ENCODE measurements around the gene ARMC12. TPM values are rescaled to one million over a fixed set of nuclear protein-coding genes. Genes with fewer than 3 reads are reported as not detected.

The ARMC12 gene
- total and polyA plus RNA-seq, 2 of the 13 experiments (the other 11 are each of a cell fraction or from before 2014, with no cell fraction given), result 1.3 TPM; not detected in 1

DNA sequence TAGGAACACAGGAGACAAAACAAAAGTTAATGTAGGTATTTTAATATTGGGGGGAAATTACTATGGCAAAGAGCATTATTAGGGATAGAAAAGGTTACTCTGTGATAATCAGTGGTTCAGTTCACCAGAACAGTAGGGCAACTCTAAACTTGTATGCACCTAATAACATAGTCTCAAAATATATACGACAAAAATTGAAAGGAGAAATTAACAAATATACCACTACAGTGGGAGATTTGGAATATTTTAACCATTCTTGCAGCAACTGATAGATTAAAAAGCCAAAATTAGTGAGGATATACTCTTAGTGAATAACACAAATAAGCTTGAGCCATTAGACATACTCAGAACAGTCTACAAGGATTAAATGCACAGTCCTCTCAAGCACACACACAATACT is 11.0 kb downstream of the ARMC12 start:
- intact Hi-C loops (cut with micrococcal nuclease; ENCODE audit: unreplicated experiment), result no loop called here
- Histone ChIP-seq H3K4me3 (replicated peaks in 1 of 3; ENCODE audit: insufficient read depth in 1 of 3, low read depth in 2 of 3, low read length in 3 of 3) (no peak overlapping the region), H3K9ac (ENCODE audit: insufficient read depth, low read depth, low read length) (no peak overlapping the region), H4K20me1 (ENCODE audit: insufficient read depth, low read length) (no peaks in the 10 kb centered on the region), H3K36me3 (replicated peaks in 1 of 2; ENCODE audit: control insufficient read depth in 1 of 2, insufficient read depth in 2 of 2, low read length in 2 of 2) (no peaks in the 10 kb centered on the region), H3K9me3 (ENCODE audit: low read length) (0 out of 2 replicates have a peak, but pooled peaks cover 4% of the 10 kb centered on the region), H3K79me2 (ENCODE audit: insufficient read depth, low read length) (no peaks in the 10 kb centered on the region), H2AFZ (ENCODE audit: low read length) (no peak overlapping the region), H3K4me2 (ENCODE audit: low read depth, low read length) (no peak overlapping the region), H3K4me1 (ENCODE audit: insufficient read depth, low read length) (peaks cover 14% of the 10 kb centered on the region), H3K27ac (ENCODE audit: extremely low read length, insufficient read depth, low read length) (no peak overlapping the region), H3K27me3 (ENCODE audit: control insufficient read depth in 1 of 2, insufficient read depth in 2 of 2, low read length in 2 of 2) (peaks cover 5 to 19% of the 10 kb centered on the region in 2 experiments; a peak in 4 of 5 replicates)
- FAIRE-seq (no peak), DNase-seq (ENCODE audit: low spot score) (no peak), ATAC-seq (no peak)
- CTCF ChIA-PET (ENCODE audit: low intra/inter-chr PET ratio, low total read pairs), result no interaction called here
- 91% methylated on average over 1 of the region's 1 CpG for WGBS (ENCODE audit: low lambda C conversion rate)
- BruUV-seq (replicated peaks), result no TSS peak
- in situ Hi-C loops (cut with HindIII; ENCODE audit: extremely low pct_ligation_motif_present, low pct_unique_long_range_greater_than_20kb), result no loop called here
- TF ChIP-seq YEATS2 (CRISPR knock-in tag; IDR thresholded peaks at IDR 0.05; ENCODE audit: borderline replicate concordance) (no peak), ATF7-NPFF (CRISPR knock-in tag; IDR thresholded peaks at IDR 0.05; ENCODE audit: low read depth) (no peak), ZNF670 (CRISPR knock-in tag; IDR thresholded peaks at IDR 0.05; ENCODE audit: borderline replicate concordance) (no peak), ZNF367 (CRISPR knock-in tag; IDR thresholded peaks at IDR 0.05; ENCODE audit: borderline replicate concordance) (no peak), ZNF747 (CRISPR knock-in tag; IDR thresholded peaks at IDR 0.05; ENCODE audit: borderline replicate concordance) (no peak), CHD4 (IDR thresholded peaks at IDR 0.05; ENCODE audit: borderline replicate concordance, low read length) (no peak), RBM39 (IDR thresholded peaks at IDR 0.05; ENCODE audit: low read depth, low read length, poor library complexity, severe bottlenecking) (no peak), TAF1 (CRISPR knock-in tag; IDR thresholded peaks at IDR 0.05) (no peak), ZNF841 (CRISPR knock-in tag; IDR thresholded peaks at IDR 0.05; ENCODE audit: borderline replicate concordance) (no peak)
- TF ChIP-seq, protein P1, sequence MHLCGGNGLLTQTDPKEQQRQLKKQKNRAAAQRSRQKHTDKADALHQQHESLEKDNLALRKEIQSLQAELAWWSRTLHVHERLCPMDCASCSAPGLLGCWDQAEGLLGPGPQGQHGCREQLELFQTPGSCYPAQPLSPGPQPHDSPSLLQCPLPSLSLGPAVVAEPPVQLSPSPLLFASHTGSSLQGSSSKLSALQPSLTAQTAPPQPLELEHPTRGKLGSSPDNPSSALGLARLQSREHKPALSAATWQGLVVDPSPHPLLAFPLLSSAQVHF (CRISPR knock-in tag; IDR thresholded peaks at IDR 0.05), result no peak
- TF ChIP-seq, protein P2, sequence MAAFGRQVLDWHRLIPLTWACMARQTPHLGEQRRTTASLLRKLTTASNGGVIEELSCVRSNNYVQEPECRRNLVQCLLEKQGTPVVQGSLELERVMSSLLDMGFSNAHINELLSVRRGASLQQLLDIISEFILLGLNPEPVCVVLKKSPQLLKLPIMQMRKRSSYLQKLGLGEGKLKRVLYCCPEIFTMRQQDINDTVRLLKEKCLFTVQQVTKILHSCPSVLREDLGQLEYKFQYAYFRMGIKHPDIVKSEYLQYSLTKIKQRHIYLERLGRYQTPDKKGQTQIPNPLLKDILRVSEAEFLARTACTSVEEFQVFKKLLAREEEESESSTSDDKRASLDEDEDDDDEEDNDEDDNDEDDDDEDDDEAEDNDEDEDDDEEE (CRISPR knock-in tag; IDR thresholded peaks at IDR 0.05), result no peak
- TF ChIP-seq, protein P3, sequence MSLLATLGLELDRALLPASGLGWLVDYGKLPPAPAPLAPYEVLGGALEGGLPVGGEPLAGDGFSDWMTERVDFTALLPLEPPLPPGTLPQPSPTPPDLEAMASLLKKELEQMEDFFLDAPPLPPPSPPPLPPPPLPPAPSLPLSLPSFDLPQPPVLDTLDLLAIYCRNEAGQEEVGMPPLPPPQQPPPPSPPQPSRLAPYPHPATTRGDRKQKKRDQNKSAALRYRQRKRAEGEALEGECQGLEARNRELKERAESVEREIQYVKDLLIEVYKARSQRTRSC (CRISPR knock-in tag; IDR thresholded peaks at IDR 0.05; ENCODE audit: low read depth), result no peak
- TF ChIP-seq, protein P4, sequence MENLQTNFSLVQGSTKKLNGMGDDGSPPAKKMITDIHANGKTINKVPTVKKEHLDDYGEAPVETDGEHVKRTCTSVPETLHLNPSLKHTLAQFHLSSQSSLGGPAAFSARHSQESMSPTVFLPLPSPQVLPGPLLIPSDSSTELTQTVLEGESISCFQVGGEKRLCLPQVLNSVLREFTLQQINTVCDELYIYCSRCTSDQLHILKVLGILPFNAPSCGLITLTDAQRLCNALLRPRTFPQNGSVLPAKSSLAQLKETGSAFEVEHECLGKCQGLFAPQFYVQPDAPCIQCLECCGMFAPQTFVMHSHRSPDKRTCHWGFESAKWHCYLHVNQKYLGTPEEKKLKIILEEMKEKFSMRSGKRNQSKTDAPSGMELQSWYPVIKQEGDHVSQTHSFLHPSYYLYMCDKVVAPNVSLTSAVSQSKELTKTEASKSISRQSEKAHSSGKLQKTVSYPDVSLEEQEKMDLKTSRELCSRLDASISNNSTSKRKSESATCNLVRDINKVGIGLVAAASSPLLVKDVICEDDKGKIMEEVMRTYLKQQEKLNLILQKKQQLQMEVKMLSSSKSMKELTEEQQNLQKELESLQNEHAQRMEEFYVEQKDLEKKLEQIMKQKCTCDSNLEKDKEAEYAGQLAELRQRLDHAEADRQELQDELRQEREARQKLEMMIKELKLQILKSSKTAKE (CRISPR knock-in tag; IDR thresholded peaks at IDR 0.05; ENCODE audit: borderline replicate concordance), result no peak
- POLR2A ChIA-PET, result no interaction called here

Data from HepG2 (cell line).